Caco-2 (cell line): ENCODE measurements around the gene TMEM80. TPM values are rescaled to one million over a fixed set of nuclear protein-coding genes. Genes with fewer than 3 reads are reported as not detected.

ENCODE experiments used
- BruUV-seq: library from RNA; stranded (reverse); fragments of 400-500 nt; replicated peaks from 2 replicates; lab custom pipeline; 2021; lab: Mats Ljungman, UMichigan
- CTCF ChIA-PET: fragments of 300-600 bp; sonication (Branson Sonifier 250); formaldehyde crosslinking; loops from one replicate; lab custom pipeline; 2022; ENCODE audit warnings: antibody characterized with exemption; lab: Charles Lee
- POLR2A ChIA-PET: fragments of 300-600 bp; sonication (Branson Sonifier 250); formaldehyde crosslinking; loops from one replicate; lab custom pipeline; 2022; ENCODE audit warnings: antibody characterized with exemption; lab: Charles Lee
- DNase-seq, 2 experiments: peaks; one replicate each; pipeline versions ENCODE4 v3.0.0 to v3.0.0-alpha.2; 2020 to 2022
- H3K27me3 ChIP-seq: replicated peaks from 2 replicates; pipeline ENCODE4 v1.6.0; 2011; ENCODE audit warnings: low read length; ENCODE audit not compliant: control insufficient read depth, insufficient read depth
- H3K36me3 ChIP-seq: 2 replicates; pipeline ENCODE4 v1.5.1; 2011; ENCODE audit warnings: low read length; ENCODE audit not compliant: control insufficient read depth, insufficient read depth
- H3K4me1 ChIP-seq: fragments of 250-450 bp; sonication (Bioruptor Pico); 2 replicates; pipeline ENCODE4 v1.5.1; 2020; ENCODE audit warnings: mild to moderate bottlenecking
- H3K4me3 ChIP-seq: 2 replicates; pipeline ENCODE4 v1.5.1; 2011; ENCODE audit warnings: low read depth, mild to moderate bottlenecking, control low read depth, low read length
- H3K9me3 ChIP-seq: fragments of 250-450 bp; sonication (Bioruptor Pico); 2 replicates; pipeline ENCODE4 v1.5.1; 2020; ENCODE audit warnings: mild to moderate bottlenecking, moderate library complexity
- H3K27ac Mint-ChIP-seq: one replicate; pipeline ENCODE4 v1.8.0; 2022; ENCODE audit warnings: mixed read lengths; ENCODE audit not compliant: unreplicated experiment
- H3K27me3 Mint-ChIP-seq: one replicate; pipeline ENCODE4 v1.8.0; 2022; ENCODE audit warnings: mixed read lengths; ENCODE audit not compliant: insufficient read depth, unreplicated experiment
- H3K36me3 Mint-ChIP-seq: one replicate; pipeline ENCODE4 v1.8.0; 2022; ENCODE audit warnings: mild to moderate bottlenecking, mixed read lengths; ENCODE audit not compliant: insufficient read depth, unreplicated experiment
- H3K4me1 Mint-ChIP-seq: one replicate; pipeline ENCODE4 v1.8.0; 2022; ENCODE audit warnings: low read depth, mixed read lengths; ENCODE audit not compliant: unreplicated experiment
- H3K4me3 Mint-ChIP-seq: one replicate; pipeline ENCODE4 v1.8.0; 2022; ENCODE audit warnings: mild to moderate bottlenecking, moderate library complexity, mixed read lengths; ENCODE audit not compliant: unreplicated experiment
- H3K9me3 Mint-ChIP-seq: one replicate; pipeline ENCODE4 v1.8.0; 2022; ENCODE audit warnings: mixed read lengths; ENCODE audit not compliant: unreplicated experiment
- intact Hi-C: fragments of 100-400 bp; cut with micrococcal nuclease; formaldehyde crosslinking; loops from one replicate; pipeline ENCODE4 v1.10.0; 2022; ENCODE audit not compliant: unreplicated experiment
- total RNA-seq: library from RNA; stranded (reverse); gene quantifications from 2 replicates; pipeline ENCODE4 v1.2.3, GENCODE V29; 2022
- TF ChIP-seq, protein P1 (sequence below), 2 experiments: fragments of 200-600 bp in 1 of 2; IDR thresholded peaks; 1 replicate in 1 of 2; 2 replicates in 1 of 2; pipeline versions ENCODE4 v1.5.1 to v1.8.0; 2011 to 2022; ENCODE audit warnings: antibody characterized with exemption in 1 of 2, control low read depth in 1 of 2, inconsistent platforms in 1 of 2, low read depth in 1 of 2, low read length in 1 of 2, mild to moderate bottlenecking in 1 of 2, moderate library complexity in 1 of 2; ENCODE audit not compliant: insufficient read depth in 1 of 2, severe bottlenecking in 1 of 2, unreplicated experiment in 1 of 2

The TMEM80 gene
- total RNA-seq, 1 experiment from 2014 or later: 74.7 TPM

DNA sequence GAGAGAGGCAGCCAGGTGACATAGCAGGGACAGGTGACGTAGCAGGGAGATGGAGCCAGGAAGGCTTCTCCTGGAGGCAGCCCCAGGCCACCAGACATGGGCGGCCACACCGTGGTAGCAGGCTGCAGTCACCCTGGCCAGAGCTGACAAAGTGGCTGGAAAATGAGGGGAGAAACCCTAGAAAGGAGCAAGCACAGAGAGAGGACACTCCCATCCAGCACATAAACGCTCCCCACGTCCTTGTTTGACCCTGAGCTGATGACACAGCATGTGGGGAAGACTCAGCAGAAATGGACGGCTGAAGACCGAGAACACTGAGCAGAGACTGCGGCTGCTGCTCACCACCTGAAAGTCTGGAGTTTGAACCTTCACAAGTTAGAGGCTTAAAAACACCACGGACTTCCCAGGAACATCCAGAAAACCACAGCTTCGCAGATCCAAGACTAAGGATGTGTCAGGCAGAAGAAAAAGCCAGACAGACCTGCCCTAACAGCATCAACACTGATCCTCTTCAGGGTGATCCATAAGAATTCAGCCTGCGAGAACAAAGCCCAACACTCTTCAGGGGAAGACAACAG is 29.8 kb upstream of the TMEM80 start:
- intact Hi-C loops: no loop called here
- ChIA-PET CTCF (no interaction called here), POLR2A (interaction anchor here (1.0 kb wide), 1 partner anchor 31 kb away, joined by 7 read pairs; no protein-coding TSS in a partner anchor)
- no TSS peak for BruUV-seq
- H3K27me3 Mint-ChIP-seq: no peaks in the 10 kb centered on the region
- no peaks in the 10 kb centered on the region for H3K9me3 Mint-ChIP-seq
- Histone ChIP-seq H3K4me1 (no peaks in the 10 kb centered on the region), H3K27me3 (no peaks in the 10 kb centered on the region), H3K4me3 (no peak overlapping the region), H3K36me3 (peaks cover 2% of the 10 kb centered on the region), H3K9me3 (no peaks in the 10 kb centered on the region)
- TF ChIP-seq, protein P1, sequence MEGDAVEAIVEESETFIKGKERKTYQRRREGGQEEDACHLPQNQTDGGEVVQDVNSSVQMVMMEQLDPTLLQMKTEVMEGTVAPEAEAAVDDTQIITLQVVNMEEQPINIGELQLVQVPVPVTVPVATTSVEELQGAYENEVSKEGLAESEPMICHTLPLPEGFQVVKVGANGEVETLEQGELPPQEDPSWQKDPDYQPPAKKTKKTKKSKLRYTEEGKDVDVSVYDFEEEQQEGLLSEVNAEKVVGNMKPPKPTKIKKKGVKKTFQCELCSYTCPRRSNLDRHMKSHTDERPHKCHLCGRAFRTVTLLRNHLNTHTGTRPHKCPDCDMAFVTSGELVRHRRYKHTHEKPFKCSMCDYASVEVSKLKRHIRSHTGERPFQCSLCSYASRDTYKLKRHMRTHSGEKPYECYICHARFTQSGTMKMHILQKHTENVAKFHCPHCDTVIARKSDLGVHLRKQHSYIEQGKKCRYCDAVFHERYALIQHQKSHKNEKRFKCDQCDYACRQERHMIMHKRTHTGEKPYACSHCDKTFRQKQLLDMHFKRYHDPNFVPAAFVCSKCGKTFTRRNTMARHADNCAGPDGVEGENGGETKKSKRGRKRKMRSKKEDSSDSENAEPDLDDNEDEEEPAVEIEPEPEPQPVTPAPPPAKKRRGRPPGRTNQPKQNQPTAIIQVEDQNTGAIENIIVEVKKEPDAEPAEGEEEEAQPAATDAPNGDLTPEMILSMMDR (IDR thresholded peaks at IDR 0.05; ENCODE audit: insufficient read depth in 1 of 2, low read depth in 1 of 2, low read length in 1 of 2, severe bottlenecking in 1 of 2, unreplicated experiment in 1 of 2): no peak
- DNase-seq: no peak
- no peaks in the 10 kb centered on the region for H3K4me1 Mint-ChIP-seq
- H3K36me3 Mint-ChIP-seq: peaks cover 72% of the 10 kb centered on the region
- H3K4me3 Mint-ChIP-seq: no peak overlapping the region
- H3K27ac Mint-ChIP-seq: no peak overlapping the region

DNA sequence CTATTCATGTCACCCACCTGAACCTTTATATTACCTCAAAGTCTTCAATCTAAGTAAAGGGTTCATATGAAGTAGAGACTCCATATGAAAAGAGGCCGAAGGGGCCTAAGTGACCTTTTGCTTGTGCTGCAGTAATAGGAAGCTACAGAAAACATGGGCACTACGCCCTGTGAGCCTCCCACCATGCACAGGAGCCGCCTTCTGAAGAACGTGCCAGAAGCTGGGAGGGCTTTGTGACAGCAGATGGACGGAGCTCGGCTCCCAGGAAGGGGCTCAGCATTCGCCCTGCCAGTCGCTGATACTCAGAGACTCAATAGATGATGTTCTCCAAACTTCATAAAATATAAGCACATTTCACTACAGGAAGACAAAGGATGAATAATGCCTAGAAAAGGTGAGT is 21.8 kb upstream of the TMEM80 start:
- no peaks in the 10 kb centered on the region for H3K27me3 ChIP-seq
- intact Hi-C loops: no loop called here
- no peaks in the 10 kb centered on the region for H3K27me3 Mint-ChIP-seq
- no peaks in the 10 kb centered on the region for H3K9me3 ChIP-seq
- TF ChIP-seq, protein P1 (IDR thresholded peaks at IDR 0.05; ENCODE audit: insufficient read depth in 1 of 2, low read depth in 1 of 2, low read length in 1 of 2, severe bottlenecking in 1 of 2, unreplicated experiment in 1 of 2): no peak
- no TSS peak for BruUV-seq
- no peak overlapping the region for H3K4me3 ChIP-seq
- DNase-seq: no peak
- H3K36me3 ChIP-seq: peaks cover 5% of the 10 kb centered on the region; the same call in 1 of the 2 replicates
- H3K4me3 Mint-ChIP-seq: no peak overlapping the region
- no peaks in the 10 kb centered on the region for H3K4me1 Mint-ChIP-seq
- POLR2A ChIA-PET: no interaction called here
- H3K4me1 ChIP-seq: no peaks in the 10 kb centered on the region
- peaks cover 72% of the 10 kb centered on the region for H3K36me3 Mint-ChIP-seq
- CTCF ChIA-PET: interaction anchor here (0.6 kb wide), 1 partner anchor 12 kb away, joined by 3 read pairs; no protein-coding TSS in a partner anchor
- no peak overlapping the region for H3K27ac Mint-ChIP-seq
- H3K9me3 Mint-ChIP-seq: no peaks in the 10 kb centered on the region

DNA sequence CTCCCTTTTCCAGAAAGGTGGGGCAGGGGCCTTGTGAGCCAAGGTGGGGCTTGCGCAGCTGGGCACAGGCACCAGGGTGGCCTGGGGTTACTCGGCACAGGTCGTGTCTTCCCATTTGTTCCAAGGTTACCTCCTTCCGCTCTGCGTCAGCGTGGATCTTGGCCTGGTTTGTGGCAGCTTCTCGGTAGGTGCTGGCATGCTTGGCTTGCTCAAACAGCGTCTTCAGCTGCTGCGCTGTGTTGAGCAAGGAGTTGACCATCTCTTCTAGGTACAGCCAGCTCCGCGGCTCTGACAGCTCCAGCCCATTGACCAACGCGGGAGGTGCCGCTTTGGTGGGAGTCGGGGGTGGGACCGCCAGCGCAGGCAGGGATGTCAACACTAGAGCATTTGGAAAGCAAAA is 21.2 kb upstream of the TMEM80 start:
- H3K36me3 ChIP-seq: peaks cover 5% of the 10 kb centered on the region; the same call in 1 of the 2 replicates
- no TSS peak for BruUV-seq
- H3K27me3 ChIP-seq: no peaks in the 10 kb centered on the region
- H3K9me3 ChIP-seq: no peaks in the 10 kb centered on the region
- CTCF ChIA-PET: no interaction called here
- Mint-ChIP-seq H3K4me3 (no peak overlapping the region), H3K27ac (no peak overlapping the region), H3K27me3 (no peaks in the 10 kb centered on the region), H3K36me3 (peaks cover 74% of the 10 kb centered on the region), H3K9me3 (no peaks in the 10 kb centered on the region), H3K4me1 (no peaks in the 10 kb centered on the region)
- POLR2A ChIA-PET: no interaction called here
- H3K4me1 ChIP-seq: no peaks in the 10 kb centered on the region
- TF ChIP-seq, protein P1 (IDR thresholded peaks at IDR 0.05; ENCODE audit: insufficient read depth in 1 of 2, low read depth in 1 of 2, low read length in 1 of 2, severe bottlenecking in 1 of 2, unreplicated experiment in 1 of 2): no peak
- DNase-seq: no peak
- intact Hi-C loops: no loop called here
- no peak overlapping the region for H3K4me3 ChIP-seq
